ENCODE results near the gene TESK2.

The TESK2 gene

DNA sequence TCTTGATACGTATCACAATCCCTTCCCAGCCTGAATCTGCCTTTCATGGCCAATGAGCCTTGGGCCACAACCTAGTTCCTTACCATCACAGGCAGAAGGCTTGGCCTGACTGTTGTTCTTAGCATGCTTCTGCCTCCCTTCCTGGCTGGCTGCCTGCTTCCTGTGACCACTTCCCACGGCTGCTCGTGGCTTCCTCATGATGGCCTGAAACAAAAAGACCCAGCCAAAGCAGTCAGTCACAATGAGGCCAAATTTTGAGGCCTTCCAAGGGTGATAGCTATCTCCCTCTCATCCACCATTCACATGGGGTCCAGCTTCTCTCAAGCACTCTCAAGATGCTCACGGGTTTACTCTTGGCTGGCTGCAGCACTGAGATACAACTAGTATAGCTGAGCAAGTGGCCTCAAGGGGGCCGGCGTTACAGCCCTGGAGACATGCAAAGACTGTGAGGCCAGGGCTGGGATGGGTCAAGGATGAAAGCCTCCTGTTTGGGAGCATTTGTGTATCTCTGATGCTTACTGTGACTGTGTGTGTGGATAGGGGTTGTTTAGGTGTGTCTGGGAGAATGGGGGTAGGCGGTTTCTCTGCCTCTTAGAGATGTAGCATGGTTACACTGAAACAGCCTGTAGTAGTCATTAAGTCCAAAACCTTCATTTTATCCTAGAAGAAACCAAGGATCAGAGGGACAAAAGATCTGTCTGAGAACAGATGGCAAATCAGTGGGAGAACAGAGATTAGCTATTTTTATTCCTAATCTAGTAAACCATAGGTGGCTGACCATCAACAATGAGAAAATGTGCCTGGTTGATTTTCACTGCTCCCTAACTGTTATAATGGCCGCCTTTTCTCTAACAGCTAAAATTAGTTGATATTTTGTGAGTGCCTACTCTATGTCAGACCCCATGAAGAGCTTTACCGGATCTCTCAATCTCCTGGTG is 156.4 kb downstream of the TESK2 start:
- H4K20me1 ChIP-seq (ENCODE audit: insufficient read depth, low read length, poor library complexity, severe bottlenecking) = no peaks in the 10 kb centered on the region
- peak overlapping the region; percentile 57 for H3K9ac ChIP-seq (ENCODE audit: low read depth, low read length, poor library complexity, severe bottlenecking)
- peak overlapping the region; percentile 67 for H2AFZ ChIP-seq (ENCODE audit: low read length)
- H3K4me3 ChIP-seq (ENCODE audit: low read length, poor library complexity, severe bottlenecking) = peak overlapping the region; percentile 38
- no peaks in the 10 kb centered on the region for H3K9me2 ChIP-seq (replicated peaks; ENCODE audit: low read depth, low read length)
- peaks cover 22% of the 10 kb centered on the region; the same call in 1 of the 2 replicates for H3K36me3 ChIP-seq (ENCODE audit: insufficient read depth, low read length)
- no peaks in the 10 kb centered on the region for H3K27me3 ChIP-seq (ENCODE audit: insufficient read depth, low read length, poor library complexity, severe bottlenecking)
- H3K9me3 ChIP-seq (ENCODE audit: insufficient read depth, low read depth, low read length) = no peaks in the 10 kb centered on the region
- H3F3A ChIP-seq (ENCODE audit: low read depth) = no peaks in the 10 kb centered on the region
- peak overlapping the region; percentile 57 for H3K4me2 ChIP-seq (ENCODE audit: low read depth, low read length, poor library complexity, severe bottlenecking)
- peaks cover 46% of the 10 kb centered on the region for H3K4me1 ChIP-seq (ENCODE audit: insufficient read depth, low read length, poor library complexity, severe bottlenecking)
- TF ChIP-seq, protein P1, sequence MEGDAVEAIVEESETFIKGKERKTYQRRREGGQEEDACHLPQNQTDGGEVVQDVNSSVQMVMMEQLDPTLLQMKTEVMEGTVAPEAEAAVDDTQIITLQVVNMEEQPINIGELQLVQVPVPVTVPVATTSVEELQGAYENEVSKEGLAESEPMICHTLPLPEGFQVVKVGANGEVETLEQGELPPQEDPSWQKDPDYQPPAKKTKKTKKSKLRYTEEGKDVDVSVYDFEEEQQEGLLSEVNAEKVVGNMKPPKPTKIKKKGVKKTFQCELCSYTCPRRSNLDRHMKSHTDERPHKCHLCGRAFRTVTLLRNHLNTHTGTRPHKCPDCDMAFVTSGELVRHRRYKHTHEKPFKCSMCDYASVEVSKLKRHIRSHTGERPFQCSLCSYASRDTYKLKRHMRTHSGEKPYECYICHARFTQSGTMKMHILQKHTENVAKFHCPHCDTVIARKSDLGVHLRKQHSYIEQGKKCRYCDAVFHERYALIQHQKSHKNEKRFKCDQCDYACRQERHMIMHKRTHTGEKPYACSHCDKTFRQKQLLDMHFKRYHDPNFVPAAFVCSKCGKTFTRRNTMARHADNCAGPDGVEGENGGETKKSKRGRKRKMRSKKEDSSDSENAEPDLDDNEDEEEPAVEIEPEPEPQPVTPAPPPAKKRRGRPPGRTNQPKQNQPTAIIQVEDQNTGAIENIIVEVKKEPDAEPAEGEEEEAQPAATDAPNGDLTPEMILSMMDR (conservative IDR thresholded peaks at IDR 0.05; ENCODE audit: low read length) = peak; percentile 61
- TF ChIP-seq EZH2phosphoT487 (IDR thresholded peaks at IDR 0.05; ENCODE audit: borderline replicate concordance) = no peak
- peaks cover 31% of the 10 kb centered on the region for H3K79me2 ChIP-seq (ENCODE audit: insufficient read depth, low read length)

DNA sequence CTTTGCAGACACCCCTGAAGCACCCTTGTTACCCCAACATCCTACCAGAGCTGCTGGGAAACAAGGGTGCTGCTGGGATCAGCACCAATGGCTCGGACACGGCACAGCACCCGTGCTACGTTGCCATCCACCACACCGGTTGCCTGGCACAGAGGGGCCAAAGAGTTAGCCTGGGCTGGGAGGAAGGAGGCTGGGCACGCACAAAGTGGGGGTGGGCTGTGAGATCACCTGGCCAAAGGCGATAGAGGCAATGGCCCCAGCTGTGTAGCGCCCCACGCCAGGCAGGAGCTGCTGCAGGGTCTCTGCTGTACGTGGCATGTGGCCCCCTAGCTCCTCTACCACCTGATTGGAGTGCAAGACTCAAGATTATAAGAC is 158.6 kb downstream of the TESK2 start:
- Histone ChIP-seq H3K79me2 (ENCODE audit: insufficient read depth, low read length) (peaks cover 8% of the 10 kb centered on the region; the same call in 1 of the 2 replicates), H3K9me3 (ENCODE audit: insufficient read depth, low read depth, low read length) (no peaks in the 10 kb centered on the region), H3K36me3 (ENCODE audit: insufficient read depth, low read length) (peaks cover 27% of the 10 kb centered on the region; the same call in 1 of the 2 replicates), H3K9ac (ENCODE audit: low read depth, low read length, poor library complexity, severe bottlenecking) (no peak overlapping the region), H2AFZ (ENCODE audit: low read length) (no peak overlapping the region), H3K4me1 (ENCODE audit: insufficient read depth, low read length, poor library complexity, severe bottlenecking) (peaks cover 29% of the 10 kb centered on the region), H3F3A (ENCODE audit: low read depth) (no peaks in the 10 kb centered on the region), H3K4me3 (ENCODE audit: low read length, poor library complexity, severe bottlenecking) (no peak overlapping the region), H3K27me3 (ENCODE audit: insufficient read depth, low read length, poor library complexity, severe bottlenecking) (no peaks in the 10 kb centered on the region), H4K20me1 (ENCODE audit: insufficient read depth, low read length, poor library complexity, severe bottlenecking) (no peaks in the 10 kb centered on the region), H3K9me2 (replicated peaks; ENCODE audit: low read depth, low read length) (no peaks in the 10 kb centered on the region), H3K4me2 (ENCODE audit: low read depth, low read length, poor library complexity, severe bottlenecking) (no peak overlapping the region)
- TF ChIP-seq, protein P1 (conservative IDR thresholded peaks at IDR 0.05; ENCODE audit: low read length) = no peak

DNA sequence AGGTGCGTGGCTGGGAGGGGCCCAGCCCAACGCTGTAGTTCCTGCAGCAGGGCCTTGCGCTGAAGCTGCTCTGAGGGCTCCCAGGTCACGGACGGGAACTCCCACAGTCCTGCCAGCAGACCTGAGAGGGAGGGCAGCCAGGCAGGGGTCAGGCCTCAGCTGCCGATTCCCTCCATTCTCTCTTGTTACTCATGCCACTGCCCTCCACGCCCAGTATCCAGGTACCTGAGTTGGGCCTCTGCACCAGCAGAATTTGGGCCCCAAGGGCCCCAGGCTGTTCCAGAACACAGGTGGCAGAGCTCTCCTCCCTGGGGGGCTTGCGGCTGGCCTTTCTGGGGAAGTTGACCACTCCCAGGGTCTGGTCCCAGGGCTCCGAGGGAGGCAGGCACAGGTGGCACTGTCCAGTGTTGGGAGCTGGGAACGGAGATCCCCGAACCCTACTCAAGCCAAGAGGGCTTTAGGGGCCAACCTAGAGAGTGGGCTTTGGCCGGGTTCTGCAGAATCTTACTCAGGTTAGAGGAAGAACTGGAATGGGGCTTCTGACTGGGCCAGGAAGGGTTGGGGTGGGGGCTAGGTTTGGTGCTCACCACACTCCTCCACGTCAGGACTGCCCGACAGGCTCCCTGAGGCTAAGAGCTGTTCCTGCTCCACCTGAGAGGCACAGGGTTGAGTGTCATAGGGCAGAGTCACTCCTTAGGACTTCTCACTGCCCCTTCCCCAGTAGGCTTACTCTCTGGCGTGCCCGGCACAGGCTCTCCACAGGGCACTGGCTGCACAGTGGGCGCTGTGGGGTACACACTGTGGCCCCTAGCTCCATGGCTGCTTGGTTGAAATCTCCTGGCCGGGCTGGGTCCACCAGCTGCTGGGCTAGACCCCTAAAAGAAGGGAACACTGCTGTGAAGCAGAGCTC is 159.3 kb downstream of the TESK2 start:
- no peaks in the 10 kb centered on the region for H3K9me2 ChIP-seq (replicated peaks; ENCODE audit: low read depth, low read length)
- H3F3A ChIP-seq (ENCODE audit: low read depth) = no peaks in the 10 kb centered on the region
- TF ChIP-seq, protein P1 (conservative IDR thresholded peaks at IDR 0.05; ENCODE audit: low read length) = no peak
- TF ChIP-seq EZH2phosphoT487 (IDR thresholded peaks at IDR 0.05; ENCODE audit: borderline replicate concordance) = no peak
- no peaks in the 10 kb centered on the region for H3K9me3 ChIP-seq (ENCODE audit: insufficient read depth, low read depth, low read length)
- no peak overlapping the region for H3K9ac ChIP-seq (ENCODE audit: low read depth, low read length, poor library complexity, severe bottlenecking)
- H4K20me1 ChIP-seq (ENCODE audit: insufficient read depth, low read length, poor library complexity, severe bottlenecking) = no peaks in the 10 kb centered on the region
- no peak overlapping the region for H2AFZ ChIP-seq (ENCODE audit: low read length)
- H3K79me2 ChIP-seq (ENCODE audit: insufficient read depth, low read length) = peaks cover 7% of the 10 kb centered on the region; the same call in 1 of the 2 replicates
- peaks cover 27% of the 10 kb centered on the region; the same call in 1 of the 2 replicates for H3K36me3 ChIP-seq (ENCODE audit: insufficient read depth, low read length)
- no peak overlapping the region for H3K4me3 ChIP-seq (ENCODE audit: low read length, poor library complexity, severe bottlenecking)
- peaks cover 29% of the 10 kb centered on the region for H3K4me1 ChIP-seq (ENCODE audit: insufficient read depth, low read length, poor library complexity, severe bottlenecking)
- H3K27me3 ChIP-seq (ENCODE audit: insufficient read depth, low read length, poor library complexity, severe bottlenecking) = no peaks in the 10 kb centered on the region
- no peak overlapping the region for H3K4me2 ChIP-seq (ENCODE audit: low read depth, low read length, poor library complexity, severe bottlenecking)
